Endothelial cell of umbilical vein (primary cell): Measurements from ENCODE around the gene PADI1. TPM values are rescaled to one million over a fixed set of nuclear protein-coding genes. Genes with fewer than 3 reads are reported as not detected.

Source experiments
- BruUV-seq: library from RNA; stranded (reverse); fragments of 400-500 nt; replicated peaks from 2 replicates; lab custom pipeline; 2021; lab: Mats Ljungman, UMichigan
- CTCF ChIA-PET: fragments of 300-600, 350-600 bp; sonication (Branson Sonifier 250); formaldehyde crosslinking; loops from one replicate; lab custom pipeline; 2021; ENCODE audit warnings: antibody characterized with exemption, inconsistent platforms; lab: Charles Lee
- POLR2A ChIA-PET: fragments of 300-600, 350-600 bp; sonication (Branson Sonifier 250); formaldehyde crosslinking; loops from one replicate; lab custom pipeline; 2021; ENCODE audit warnings: antibody characterized with exemption, inconsistent platforms; lab: Charles Lee
- DNase-seq: peaks from one replicate; pipeline ENCODE4 v3.0.0-alpha.2; 2011; ENCODE audit warnings: low read depth, low spot score
- FAIRE-seq: peaks from 2 replicates; lab custom pipeline; 2011; peaks lifted over from hg19 to GRCh38; lab: Jason Lieb, UNC
- H2AFZ ChIP-seq: 2 replicates; pipeline ENCODE4 v1.6.0; 2012; ENCODE audit warnings: low read depth, low read length, control low read depth, inconsistent platforms
- H3K27ac ChIP-seq: 2 replicates; pipeline ENCODE4 v1.5.1; 2011; ENCODE audit warnings: low read depth, mild to moderate bottlenecking, control low read depth, low read length, moderate library complexity; ENCODE audit not compliant: insufficient read depth
- H3K27me3 ChIP-seq, 2 experiments: 2 replicates each; pipeline versions ENCODE4 v1.6.0 to v1.6.1; 2011; ENCODE audit warnings: low read length in 2 of 2, mixed read lengths in 1 of 2; ENCODE audit not compliant: control insufficient read depth in 2 of 2, insufficient read depth in 2 of 2
- H3K36me3 ChIP-seq, 2 experiments: 2 replicates in 1 of 2; 3 replicates in 1 of 2; pipeline ENCODE4 v1.5.1; 2011; ENCODE audit warnings: low read length in 2 of 2, mild to moderate bottlenecking in 1 of 2, moderate library complexity in 1 of 2; ENCODE audit not compliant: control insufficient read depth in 2 of 2, insufficient read depth in 2 of 2; ENCODE audit errors: extremely low read depth in 1 of 2
- H3K4me1 ChIP-seq: 3 replicates; pipeline ENCODE4 v1.5.1; 2011; ENCODE audit warnings: mild to moderate bottlenecking, low read length; ENCODE audit not compliant: control insufficient read depth, insufficient read depth; ENCODE audit errors: extremely low read depth
- H3K4me2 ChIP-seq: 2 replicates; pipeline ENCODE4 v1.6.1; 2011; ENCODE audit warnings: low read length, control low read depth, mixed read lengths; ENCODE audit not compliant: insufficient read depth
- H3K4me3 ChIP-seq, 3 experiments: fragments of 200-600 bp in 1 of 3; sonication (generic), shearing (Covaris generic) in 1 of 3; replicated peaks in 1 of 3; 2 replicates each; pipeline ENCODE4 v1.5.1; 2011 to 2016; ENCODE audit warnings: control low read depth in 3 of 3, low read length in 3 of 3, mild to moderate bottlenecking in 2 of 3, inconsistent platforms in 1 of 3, low read depth in 1 of 3, moderate library complexity in 1 of 3; ENCODE audit not compliant: insufficient read depth in 1 of 3
- H3K79me2 ChIP-seq: 2 replicates; pipeline ENCODE4 v1.6.0; 2012; ENCODE audit warnings: low read length, inconsistent platforms; ENCODE audit not compliant: control insufficient read depth, insufficient read depth
- H3K9ac ChIP-seq: replicated peaks from 2 replicates; pipeline ENCODE3; 2011; ENCODE audit warnings: low read length, control low read depth; ENCODE audit not compliant: insufficient read depth; ENCODE audit errors: extremely low read depth
- H3K9me1 ChIP-seq: replicated peaks from 3 replicates; pipeline ENCODE4 v1.6.0; 2011; ENCODE audit warnings: mild to moderate bottlenecking, low read length; ENCODE audit not compliant: control insufficient read depth, insufficient read depth; ENCODE audit errors: extremely low read depth
- H3K9me3 ChIP-seq: replicated peaks from 2 replicates; pipeline ENCODE4 v1.5.1; 2012; ENCODE audit warnings: low read length, inconsistent platforms; ENCODE audit not compliant: control insufficient read depth, insufficient read depth
- H4K20me1 ChIP-seq: replicated peaks from 2 replicates; pipeline ENCODE3; 2011; ENCODE audit warnings: mild to moderate bottlenecking, low read length; ENCODE audit not compliant: control insufficient read depth, insufficient read depth; ENCODE audit errors: extremely low read depth
- CTCF ChIP-seq, 2 donors: IDR thresholded peaks; 1 replicate in 1 of 2; 2 replicates in 1 of 2; pipeline ENCODE4 v1.5.1; 2011; ENCODE audit warnings: low read length in 2 of 2, mild to moderate bottlenecking in 2 of 2, moderate library complexity in 2 of 2, control low read depth in 1 of 2, inconsistent platforms in 1 of 2, low read depth in 1 of 2; ENCODE audit not compliant: insufficient read depth in 1 of 2; ENCODE audit errors: extremely low read depth in 1 of 2
- EZH2 ChIP-seq: IDR thresholded peaks from 2 replicates; pipeline ENCODE4 v1.6.1; 2012; ENCODE audit warnings: borderline replicate concordance, low read depth, mild to moderate bottlenecking, moderate library complexity, low read length, inconsistent platforms; ENCODE audit not compliant: severe bottlenecking
- FOS ChIP-seq: IDR thresholded peaks from 2 replicates; pipeline ENCODE4 v1.6.1; 2011; ENCODE audit warnings: mild to moderate bottlenecking, low read length, moderate library complexity, borderline replicate concordance; ENCODE audit not compliant: insufficient read depth
- GATA2 ChIP-seq: IDR thresholded peaks from 2 replicates; pipeline ENCODE4 v1.7.0; 2011; ENCODE audit warnings: low read depth, mild to moderate bottlenecking, moderate library complexity, mixed read lengths, low read length; ENCODE audit not compliant: insufficient read length, insufficient read depth
- JUN ChIP-seq: IDR thresholded peaks from 2 replicates; pipeline ENCODE4 v1.6.1; 2011; ENCODE audit warnings: borderline replicate concordance, low read depth; ENCODE audit not compliant: insufficient read length, insufficient read depth
- MAX ChIP-seq: IDR thresholded peaks from 2 replicates; pipeline ENCODE4 v1.6.1; 2011; ENCODE audit not compliant: insufficient read depth, insufficient read length
- MYC ChIP-seq: IDR thresholded peaks from one replicate; pipeline ENCODE4 v1.6.1; 2011; ENCODE audit warnings: mild to moderate bottlenecking, low read depth, low read length
- POLR2A ChIP-seq: IDR thresholded peaks from 2 replicates; pipeline ENCODE4 v1.6.1; 2012; ENCODE audit warnings: low read depth, mild to moderate bottlenecking, control low read depth, low read length
- POLR2AphosphoS5 ChIP-seq: IDR thresholded peaks from 2 replicates; pipeline ENCODE4 v1.6.1; 2012; ENCODE audit warnings: low read depth, mild to moderate bottlenecking, control low read depth, low read length, moderate library complexity; ENCODE audit not compliant: insufficient read depth
- dilution Hi-C: fragments of 300-500 bp; cut with MboI; formaldehyde crosslinking; loops from one replicate; pipeline ENCODE4 v1.15.0; 2019; ENCODE audit warnings: low sequenced_read_pairs; ENCODE audit not compliant: extremely low pct_ligation_motif_present
- intact Hi-C: fragments of 100-400 bp; cut with micrococcal nuclease; formaldehyde crosslinking; loops from one replicate; pipeline ENCODE4 v1.10.0; 2022
- polyA plus RNA-seq, 4 experiments: library from polyadenylated mRNA; depleted of rRNA in 3 of 4; stranded (reverse) in 3 of 4; unstranded in 1 of 4; fragments of >200 nt; gene quantifications; 2 replicates each; pipeline versions ENCODE4 v1.2.1 to v1.2.3, GENCODE V29; 2011 to 2012; ENCODE audit warnings: missing spikeins in 1 of 4
- total RNA-seq: library from RNA; stranded (reverse); gene quantifications from 2 replicates; pipeline ENCODE4 v1.2.3, GENCODE V29; 2021

Gene PADI1
- total and polyA plus RNA-seq, 2 donors (not counting 3 experiments of a cell fraction or from before 2014, with no cell fraction given), result 0.01 TPM; not detected in 1

- H3K4me2 ChIP-seq, result no peak overlapping the region
- ChIA-PET CTCF (interaction anchor here (0.9 to 1.2 kb wide), 2 partner anchors 16 to 23 kb away, joined by 3 to 4 read pairs; no protein-coding TSS in a partner anchor), POLR2A (no interaction called here)
- no TSS peak for BruUV-seq
- TF ChIP-seq CTCF (IDR thresholded peaks at IDR 0.05; ENCODE audit: extremely low read depth in 1 of 2, insufficient read depth in 1 of 2, low read depth in 1 of 2, low read length in 2 of 2), result no peak
- no peak for TF ChIP-seq EZH2
- TF ChIP-seq MYC, result no peak
- no peaks in the 10 kb centered on the region for H3K36me3 ChIP-seq
- no peaks in the 10 kb centered on the region for H3K9me1 ChIP-seq
- DNase-seq, result no peak
- H4K20me1 ChIP-seq, result no peaks in the 10 kb centered on the region
- no peak overlapping the region for H3K27ac ChIP-seq
- no peak overlapping the region for H2AFZ ChIP-seq
- no peak overlapping the region for H3K4me3 ChIP-seq
- no peaks in the 10 kb centered on the region for H3K27me3 ChIP-seq
- H3K9me3 ChIP-seq, result no peaks in the 10 kb centered on the region
- intact Hi-C loops, result no loop called here
- H3K79me2 ChIP-seq, result no peaks in the 10 kb centered on the region
- no peaks in the 10 kb centered on the region for H3K4me1 ChIP-seq
- no peak overlapping the region for H3K9ac ChIP-seq
- dilution Hi-C loops, result no loop called here
- no peak for FAIRE-seq
Observed at GRCh38 chr1:17213148-17213781, 8.3 kb downstream of the PADI1 start.

- dilution Hi-C loops (no loop called here), intact Hi-C loops (no loop called here)
- no peak overlapping the region for H3K4me3 ChIP-seq
- H2AFZ ChIP-seq, result no peak overlapping the region
- H3K9ac ChIP-seq, result no peak overlapping the region
- ChIA-PET CTCF (interaction anchor here (1.2 kb wide), 1 partner anchor 23 kb away, joined by 3 read pairs; no protein-coding TSS in a partner anchor), POLR2A (no interaction called here)
- no peaks in the 10 kb centered on the region for H3K4me1 ChIP-seq
- no peak for FAIRE-seq
- H4K20me1 ChIP-seq, result no peaks in the 10 kb centered on the region
- no peaks in the 10 kb centered on the region for H3K9me3 ChIP-seq
- no peak overlapping the region for H3K27ac ChIP-seq
- H3K36me3 ChIP-seq, result no peaks in the 10 kb centered on the region
- no peak for TF ChIP-seq CTCF (IDR thresholded peaks at IDR 0.05; ENCODE audit: extremely low read depth in 1 of 2, insufficient read depth in 1 of 2, low read depth in 1 of 2, low read length in 2 of 2)
- no peak for TF ChIP-seq FOS
- TF ChIP-seq POLR2AphosphoS5, result no peak
- no peak for TF ChIP-seq MAX
- TF ChIP-seq MYC, result no peak
- no peak for TF ChIP-seq EZH2
- no peak for TF ChIP-seq JUN
- no peak for TF ChIP-seq POLR2A
- no peak for TF ChIP-seq GATA2
- H3K79me2 ChIP-seq, result no peaks in the 10 kb centered on the region
- no peaks in the 10 kb centered on the region for H3K27me3 ChIP-seq
- no TSS peak for BruUV-seq
- DNase-seq, result no peak
- H3K9me1 ChIP-seq, result no peaks in the 10 kb centered on the region
- H3K4me2 ChIP-seq, result no peak overlapping the region
Observed at GRCh38 chr1:17213782-17214148, 8.8 kb downstream of the PADI1 start.
